Endothelial cell of umbilical vein (primary cell): ENCODE measurements around the gene NCLN.

ENCODE experiments used
- CTCF ChIP-seq, 2 donors: IDR thresholded peaks; 1 replicate in 1 of 2; 2 replicates in 1 of 2; pipeline ENCODE4 v1.5.1; 2011; ENCODE audit warnings: low read length in 2 of 2, mild to moderate bottlenecking in 2 of 2, moderate library complexity in 2 of 2, control low read depth in 1 of 2, inconsistent platforms in 1 of 2, low read depth in 1 of 2; ENCODE audit not compliant: insufficient read depth in 1 of 2; ENCODE audit errors: extremely low read depth in 1 of 2
- EZH2 ChIP-seq: IDR thresholded peaks from 2 replicates; pipeline ENCODE4 v1.6.1; 2012; ENCODE audit warnings: borderline replicate concordance, low read depth, mild to moderate bottlenecking, moderate library complexity, low read length, inconsistent platforms; ENCODE audit not compliant: severe bottlenecking
- JUN ChIP-seq: IDR thresholded peaks from 2 replicates; pipeline ENCODE4 v1.6.1; 2011; ENCODE audit warnings: borderline replicate concordance, low read depth; ENCODE audit not compliant: insufficient read length, insufficient read depth
- POLR2A ChIP-seq: IDR thresholded peaks from 2 replicates; pipeline ENCODE4 v1.6.1; 2012; ENCODE audit warnings: low read depth, mild to moderate bottlenecking, control low read depth, low read length
- POLR2AphosphoS5 ChIP-seq: IDR thresholded peaks from 2 replicates; pipeline ENCODE4 v1.6.1; 2012; ENCODE audit warnings: low read depth, mild to moderate bottlenecking, control low read depth, low read length, moderate library complexity; ENCODE audit not compliant: insufficient read depth

GRCh38 chr19:3186891-3187661 lies 1.3 kb downstream of the NCLN start:
- TF ChIP-seq EZH2 (no peak), CTCF (IDR thresholded peaks at IDR 0.05; ENCODE audit: extremely low read depth in 1 of 2, insufficient read depth in 1 of 2, low read depth in 1 of 2, low read length in 2 of 2) (no peak), POLR2A (no peak), JUN (no peak), POLR2AphosphoS5 (no peak)
